ENCODE measurements around the gene DCX.
"Not testable (repeated sequence)": the region's sequence is repeated elsewhere in the genome, so short reads cannot be mapped to it uniquely, and the experiment has no call there.

Gene DCX

GRCh38 chrX:111349101-111349500 is 62.9 kb downstream of the DCX start:
- Histone ChIP-seq H3K9me3 (ENCODE audit: control insufficient read depth, insufficient read depth, low read depth, low read length) (peaks cover 3% of the 10 kb centered on the region; the same call in 1 of the 2 replicates), H3K4me3 (ENCODE audit: low read depth, low read length) (no peak overlapping the region), H3K27ac (ENCODE audit: low read depth, low read length) (no peak overlapping the region), H3K9ac (ENCODE audit: low read length) (no peak overlapping the region), H3K36me3 (ENCODE audit: control insufficient read depth, insufficient read depth, low read length) (no peaks in the 10 kb centered on the region), H3K27me3 (ENCODE audit: control insufficient read depth, insufficient read depth, low read length) (peaks cover 22% of the 10 kb centered on the region; the same call in 1 of the 2 replicates), H3K4me1 (ENCODE audit: control insufficient read depth, insufficient read depth, low read length) (no peaks in the 10 kb centered on the region)

- Histone ChIP-seq H3K36me3 (ENCODE audit: control insufficient read depth, insufficient read depth, low read length) (no peaks in the 10 kb centered on the region), H3K27me3 (ENCODE audit: control insufficient read depth, insufficient read depth, low read length) (peaks cover 18% of the 10 kb centered on the region; the same call in 1 of the 2 replicates), H3K4me1 (ENCODE audit: control insufficient read depth, insufficient read depth, low read length) (no peaks in the 10 kb centered on the region), H3K27ac (ENCODE audit: low read depth, low read length) (no peak overlapping the region), H3K9me3 (ENCODE audit: control insufficient read depth, insufficient read depth, low read depth, low read length) (peaks cover 3% of the 10 kb centered on the region; the same call in 1 of the 2 replicates), H3K9ac (ENCODE audit: low read length) (no peak overlapping the region), H3K4me3 (ENCODE audit: low read depth, low read length) (no peak overlapping the region)
Measured at GRCh38 chrX:111348429-111348828, 63.6 kb downstream of the DCX start.

DNA sequence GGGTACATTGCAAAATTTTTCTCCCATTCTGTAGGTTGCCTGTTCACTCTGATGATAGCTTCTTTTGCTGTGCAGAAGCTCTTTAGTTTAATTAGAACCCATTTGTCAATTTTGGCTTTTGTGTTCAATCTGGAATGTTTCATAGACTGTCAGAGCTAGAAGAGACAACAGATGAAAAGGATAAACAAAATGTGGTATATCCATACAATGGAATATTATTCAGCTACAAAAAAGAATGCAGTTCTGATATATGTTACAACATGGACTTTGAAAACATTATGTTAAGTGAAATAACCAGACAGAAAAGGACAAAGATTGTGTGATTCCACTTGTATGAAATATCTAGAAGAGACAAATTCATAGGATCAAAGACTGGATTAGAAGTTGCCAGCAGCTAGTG is 65.8 kb downstream of the DCX start:
- peaks cover 13% of the 10 kb centered on the region; the same call in 1 of the 2 replicates for H3K27me3 ChIP-seq (ENCODE audit: control insufficient read depth, insufficient read depth, low read length)
- H3K9ac ChIP-seq (ENCODE audit: low read length); H3K4me3 ChIP-seq (ENCODE audit: low read depth, low read length); H3K27ac ChIP-seq (ENCODE audit: low read depth, low read length); H3K4me1 ChIP-seq (ENCODE audit: control insufficient read depth, insufficient read depth, low read length); H3K36me3 ChIP-seq (ENCODE audit: control insufficient read depth, insufficient read depth, low read length); H3K9me3 ChIP-seq (ENCODE audit: control insufficient read depth, insufficient read depth, low read depth, low read length): not testable (repeated sequence)

DNA sequence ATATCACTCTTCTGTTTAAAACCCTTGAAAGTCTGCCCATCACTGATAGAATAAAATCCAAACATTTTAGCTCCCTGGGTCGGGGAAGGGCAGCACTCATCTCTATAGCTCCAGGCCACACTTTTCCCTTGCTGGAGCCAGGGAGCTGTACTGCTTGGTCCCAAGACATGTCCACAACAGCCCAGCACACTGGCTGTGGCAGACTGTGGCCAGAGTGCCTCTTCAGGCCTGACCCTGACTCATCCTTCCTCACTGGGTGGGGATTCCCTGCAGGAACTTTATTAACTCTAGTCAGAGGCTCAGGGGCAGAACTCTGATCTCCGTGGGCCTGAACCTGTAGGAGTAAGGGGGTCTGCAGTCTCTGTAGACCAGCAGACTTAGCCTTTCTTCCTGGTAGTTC is 71.9 kb downstream of the DCX start:
- H3K4me1 ChIP-seq (ENCODE audit: control insufficient read depth, insufficient read depth, low read length) = no peaks in the 10 kb centered on the region
- H3K9me3 ChIP-seq (ENCODE audit: control insufficient read depth, insufficient read depth, low read depth, low read length) = no peaks in the 10 kb centered on the region
- H3K4me3 ChIP-seq (ENCODE audit: low read depth, low read length) = no peak overlapping the region
- H3K36me3 ChIP-seq (ENCODE audit: control insufficient read depth, insufficient read depth, low read length) = no peaks in the 10 kb centered on the region
- H3K27ac ChIP-seq (ENCODE audit: low read depth, low read length) = no peak overlapping the region
- no peak overlapping the region for H3K9ac ChIP-seq (ENCODE audit: low read length)
- peaks cover 20% of the 10 kb centered on the region; the same call in 1 of the 2 replicates for H3K27me3 ChIP-seq (ENCODE audit: control insufficient read depth, insufficient read depth, low read length)

DNA sequence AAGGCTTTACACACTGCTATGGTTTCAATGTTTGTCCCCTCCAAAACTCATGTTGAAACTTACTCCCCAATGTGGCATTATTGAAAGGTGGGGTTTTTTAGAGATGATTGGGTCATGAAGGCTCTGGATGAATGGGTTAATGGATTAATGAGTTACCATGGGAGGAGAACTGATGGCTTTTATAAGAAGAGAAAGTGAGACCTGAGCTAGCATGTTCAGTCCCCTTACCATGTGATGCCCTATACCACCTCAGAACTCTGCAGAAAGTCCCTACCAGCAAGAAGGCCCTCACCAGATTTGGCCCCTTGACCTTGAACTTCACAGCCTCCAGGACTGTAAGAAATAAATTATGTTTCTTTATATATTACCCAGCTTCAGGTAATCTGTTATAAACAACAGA is 72.8 kb downstream of the DCX start:
- H3K27me3 ChIP-seq (ENCODE audit: control insufficient read depth, insufficient read depth, low read length) = peaks cover 27% of the 10 kb centered on the region; the same call in 1 of the 2 replicates
- H3K27ac ChIP-seq (ENCODE audit: low read depth, low read length) = no peak overlapping the region
- no peaks in the 10 kb centered on the region for H3K4me1 ChIP-seq (ENCODE audit: control insufficient read depth, insufficient read depth, low read length)
- H3K9me3 ChIP-seq (ENCODE audit: control insufficient read depth, insufficient read depth, low read depth, low read length) = no peaks in the 10 kb centered on the region
- no peak overlapping the region for H3K9ac ChIP-seq (ENCODE audit: low read length)
- H3K4me3 ChIP-seq (ENCODE audit: low read depth, low read length) = no peak overlapping the region
- no peaks in the 10 kb centered on the region for H3K36me3 ChIP-seq (ENCODE audit: control insufficient read depth, insufficient read depth, low read length)

- H3K9me3 ChIP-seq (ENCODE audit: control insufficient read depth, insufficient read depth, low read depth, low read length) = no peaks in the 10 kb centered on the region
- H3K27me3 ChIP-seq (ENCODE audit: control insufficient read depth, insufficient read depth, low read length) = peaks cover 28% of the 10 kb centered on the region; the same call in 1 of the 2 replicates
- H3K9ac ChIP-seq (ENCODE audit: low read length) = no peak overlapping the region
- H3K36me3 ChIP-seq (ENCODE audit: control insufficient read depth, insufficient read depth, low read length) = no peaks in the 10 kb centered on the region
- H3K27ac ChIP-seq (ENCODE audit: low read depth, low read length) = no peak overlapping the region
- no peak overlapping the region for H3K4me3 ChIP-seq (ENCODE audit: low read depth, low read length)
- H3K4me1 ChIP-seq (ENCODE audit: control insufficient read depth, insufficient read depth, low read length) = no peaks in the 10 kb centered on the region
Measured at GRCh38 chrX:111338095-111338698, 73.8 kb downstream of the DCX start.

- H3K9ac ChIP-seq (ENCODE audit: low read length) = no peak overlapping the region
Measured at GRCh38 chrX:111337067-111337637, 74.8 kb downstream of the DCX start.

DNA sequence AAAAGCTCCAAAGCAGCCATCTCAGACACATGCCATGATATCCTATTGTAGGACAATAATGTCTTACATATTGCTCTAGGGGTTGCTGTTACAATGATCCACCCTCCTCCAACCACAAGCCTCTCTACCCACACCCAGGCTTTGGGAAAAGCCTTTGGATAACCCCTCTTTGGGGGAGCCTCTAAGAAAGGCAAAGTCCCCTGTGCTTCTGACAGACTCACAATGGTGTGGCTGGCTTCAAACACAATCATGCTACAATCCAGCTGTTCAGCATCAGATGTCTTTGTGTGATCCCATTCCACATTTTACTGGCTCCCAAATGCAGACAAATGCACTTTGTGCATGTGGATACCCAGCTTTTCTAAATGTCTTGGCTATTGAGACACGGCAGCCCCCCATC is 75.9 kb downstream of the DCX start:
- no peak overlapping the region for H3K4me3 ChIP-seq (ENCODE audit: low read depth, low read length)
- no peaks in the 10 kb centered on the region for H3K36me3 ChIP-seq (ENCODE audit: control insufficient read depth, insufficient read depth, low read length)
- H3K27ac ChIP-seq (ENCODE audit: low read depth, low read length) = no peak overlapping the region
- H3K4me1 ChIP-seq (ENCODE audit: control insufficient read depth, insufficient read depth, low read length) = no peaks in the 10 kb centered on the region
- H3K9ac ChIP-seq (ENCODE audit: low read length) = no peak overlapping the region
- no peaks in the 10 kb centered on the region for H3K9me3 ChIP-seq (ENCODE audit: control insufficient read depth, insufficient read depth, low read depth, low read length)
- peaks cover 33% of the 10 kb centered on the region; the same call in 1 of the 2 replicates for H3K27me3 ChIP-seq (ENCODE audit: control insufficient read depth, insufficient read depth, low read length)

More at GRCh38 chrX:111337067-111337637, 74.8 kb downstream of the DCX start:
- H3K27ac ChIP-seq (ENCODE audit: low read depth, low read length) = no peak overlapping the region
- H3K9me3 ChIP-seq (ENCODE audit: control insufficient read depth, insufficient read depth, low read depth, low read length) = no peaks in the 10 kb centered on the region
- H3K36me3 ChIP-seq (ENCODE audit: control insufficient read depth, insufficient read depth, low read length) = no peaks in the 10 kb centered on the region
- peaks cover 33% of the 10 kb centered on the region; the same call in 1 of the 2 replicates for H3K27me3 ChIP-seq (ENCODE audit: control insufficient read depth, insufficient read depth, low read length)
- H3K4me1 ChIP-seq (ENCODE audit: control insufficient read depth, insufficient read depth, low read length) = no peaks in the 10 kb centered on the region
- no peak overlapping the region for H3K4me3 ChIP-seq (ENCODE audit: low read depth, low read length)

GRCh38 chrX:111329370-111329769 is 82.6 kb downstream of the DCX start:
- no peaks in the 10 kb centered on the region for H3K36me3 ChIP-seq (ENCODE audit: control insufficient read depth, insufficient read depth, low read length)
- H3K9ac ChIP-seq (ENCODE audit: low read length) = no peak overlapping the region
- H3K9me3 ChIP-seq (ENCODE audit: control insufficient read depth, insufficient read depth, low read depth, low read length) = no peaks in the 10 kb centered on the region
- no peaks in the 10 kb centered on the region for H3K4me1 ChIP-seq (ENCODE audit: control insufficient read depth, insufficient read depth, low read length)
- H3K27me3 ChIP-seq (ENCODE audit: control insufficient read depth, insufficient read depth, low read length) = peaks cover 18% of the 10 kb centered on the region; the same call in 1 of the 2 replicates
- no peak overlapping the region for H3K4me3 ChIP-seq (ENCODE audit: low read depth, low read length)
- H3K27ac ChIP-seq (ENCODE audit: low read depth, low read length) = no peak overlapping the region

DNA sequence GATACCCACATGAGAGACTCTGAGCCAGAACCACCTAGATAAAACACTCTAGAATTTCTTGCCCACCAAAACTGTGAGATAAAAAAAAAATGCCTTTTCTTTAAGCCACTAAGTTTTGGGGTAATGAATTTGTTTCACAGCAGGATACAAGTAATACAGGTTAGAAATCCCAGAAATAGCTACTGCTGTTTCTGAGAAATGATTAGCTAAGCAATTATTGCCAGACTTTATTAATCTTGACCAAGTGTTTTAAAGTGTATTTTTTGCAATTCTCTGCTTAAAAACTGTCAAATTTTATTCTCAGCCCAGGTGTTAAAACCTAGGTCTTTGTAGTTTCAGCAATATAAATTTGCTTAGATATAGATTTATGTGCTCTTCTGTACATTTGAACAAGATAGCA is 83.1 kb downstream of the DCX start:
- Histone ChIP-seq H3K36me3 (ENCODE audit: control insufficient read depth, insufficient read depth, low read length) (no peaks in the 10 kb centered on the region), H3K9ac (ENCODE audit: low read length) (no peak overlapping the region), H3K27me3 (ENCODE audit: control insufficient read depth, insufficient read depth, low read length) (peaks cover 19% of the 10 kb centered on the region; the same call in 1 of the 2 replicates), H3K4me3 (ENCODE audit: low read depth, low read length) (no peak overlapping the region), H3K9me3 (ENCODE audit: control insufficient read depth, insufficient read depth, low read depth, low read length) (no peaks in the 10 kb centered on the region), H3K27ac (ENCODE audit: low read depth, low read length) (no peak overlapping the region), H3K4me1 (ENCODE audit: control insufficient read depth, insufficient read depth, low read length) (no peaks in the 10 kb centered on the region)

GRCh38 chrX:111322231-111322855 is 89.6 kb downstream of the DCX start:
- H3K4me1 ChIP-seq (ENCODE audit: control insufficient read depth, insufficient read depth, low read length) = no peaks in the 10 kb centered on the region
- H3K27me3 ChIP-seq (ENCODE audit: control insufficient read depth, insufficient read depth, low read length) = peaks cover 39% of the 10 kb centered on the region; the same call in 1 of the 2 replicates
- no peaks in the 10 kb centered on the region for H3K9me3 ChIP-seq (ENCODE audit: control insufficient read depth, insufficient read depth, low read depth, low read length)
- H3K9ac ChIP-seq (ENCODE audit: low read length) = no peak overlapping the region
- no peak overlapping the region for H3K27ac ChIP-seq (ENCODE audit: low read depth, low read length)
- H3K36me3 ChIP-seq (ENCODE audit: control insufficient read depth, insufficient read depth, low read length) = no peaks in the 10 kb centered on the region
- H3K4me3 ChIP-seq (ENCODE audit: low read depth, low read length) = no peak overlapping the region

Measured in HUES6 (cell line).